ENCODE results near the gene CAPN6. TPM values are rescaled to one million over a fixed set of nuclear protein-coding genes. Genes with fewer than 3 reads are reported as not detected.

The CAPN6 gene
- total RNA-seq, 1 donor, result 1.3 TPM

GRCh38 chrX:111216293-111216801 is 53.9 kb downstream of the CAPN6 start:
- no peak for DNase-seq (ENCODE audit: low read depth)
- TF ChIP-seq CTCF (IDR thresholded peaks at IDR 0.05; ENCODE audit: insufficient read depth, low read depth, low read length), result no peak
- H3K4me3 ChIP-seq (ENCODE audit: low read depth, low read length), result no peak overlapping the region

- DNase-seq (ENCODE audit: low read depth), result no peak
- H3K4me3 ChIP-seq (ENCODE audit: low read depth, low read length), result no peak overlapping the region
- no peak for TF ChIP-seq CTCF (IDR thresholded peaks at IDR 0.05; ENCODE audit: insufficient read depth, low read depth, low read length)
Measured at GRCh38 chrX:111207851-111208250, 62.4 kb downstream of the CAPN6 start.

GRCh38 chrX:111200327-111200726 is 70.0 kb downstream of the CAPN6 start:
- H3K4me3 ChIP-seq (ENCODE audit: low read depth, low read length), result no peak overlapping the region
- DNase-seq (ENCODE audit: low read depth), result no peak
- TF ChIP-seq CTCF (IDR thresholded peaks at IDR 0.05; ENCODE audit: insufficient read depth, low read depth, low read length), result no peak

- DNase-seq (ENCODE audit: low read depth), result no peak
- TF ChIP-seq CTCF (IDR thresholded peaks at IDR 0.05; ENCODE audit: insufficient read depth, low read depth, low read length), result no peak
Measured at GRCh38 chrX:111199505-111199904, 70.8 kb downstream of the CAPN6 start.

More at GRCh38 chrX:111199505-111199904, 70.8 kb downstream of the CAPN6 start:
- no peak overlapping the region for H3K4me3 ChIP-seq (ENCODE audit: low read depth, low read length)

Other genes starting within 250 kb of the CAPN6 start
- gene PAK3, start 174.3 kb downstream of the CAPN6 start, total RNA-seq, result 0.97 and 2.2 TPM in 2 replicates
- gene DCX, start 141.7 kb upstream of the CAPN6 start, total RNA-seq, result not detected in 2 replicates
- 0.43 and 1.3 TPM in 2 replicates for gene SERTM2, start 241.2 kb upstream of the CAPN6 start, total RNA-seq